ENCODE results near the gene PTTG1IP. TPM values are rescaled to one million over a fixed set of nuclear protein-coding genes. Genes with fewer than 3 reads are reported as not detected.

PTTG1IP gene
- total and polyA plus RNA-seq, 2 of the 4 experiments (the other 2 are of a cell fraction) = 167 to 194 TPM

- in situ Hi-C loops (cut with MboI; ENCODE audit: low sequenced_read_pairs) = no loop called here
- H3K18ac ChIP-seq (ENCODE audit: low read depth, low read length) = no peak overlapping the region
- dilution Hi-C loops (cut with HindIII; ENCODE audit: low sequenced_read_pairs, unreplicated experiment) = no loop called here
- H3K4me3 ChIP-seq (ENCODE audit: insufficient read depth, low read depth, low read length) = no peak overlapping the region
- DNase-seq (no peak), ATAC-seq (ENCODE audit: low read depth) (no peak)
- no peaks in the 10 kb centered on the region for H4K20me1 ChIP-seq (ENCODE audit: insufficient read depth, low read length)
- CTCF ChIA-PET = no interaction called here
- H2AK5ac ChIP-seq (ENCODE audit: low read depth, low read length) = no peak overlapping the region
- H4K91ac ChIP-seq (ENCODE audit: insufficient read depth, low read depth, low read length) = no peak overlapping the region
- no peak overlapping the region for H3K27ac ChIP-seq (ENCODE audit: insufficient read depth, low read length)
- no peaks in the 10 kb centered on the region for H3K79me1 ChIP-seq (ENCODE audit: low read depth in 1 of 2, low read length in 2 of 2)
- H2AFZ ChIP-seq (replicated peaks; ENCODE audit: low read length, poor library complexity) = no peak overlapping the region
- no peak overlapping the region for H3K4ac ChIP-seq (ENCODE audit: low read depth, low read length)
- H3K9me3 ChIP-seq (ENCODE audit: control insufficient read depth, insufficient read depth, low read length) = no peaks in the 10 kb centered on the region
- no peak overlapping the region for H3K23ac ChIP-seq (ENCODE audit: low read depth, low read length)
- H2BK20ac ChIP-seq (ENCODE audit: low read depth, low read length) = no peak overlapping the region
- H2AK9ac ChIP-seq (replicated peaks; ENCODE audit: low read depth, low read length, poor library complexity) = no peak overlapping the region
- H3K56ac ChIP-seq (ENCODE audit: extremely low read depth, insufficient read depth, low read length) = no peak overlapping the region
- no peak overlapping the region for H4K5ac ChIP-seq (ENCODE audit: low read depth, low read length)
- 85% methylated on average over 8 of the region's 27 CpGs; no CpG with 5 or more reads in 1 of the 2 experiments for WGBS, 2 experiments (ENCODE audit: extremely low coverage in 2 of 2, insufficient read length in 1 of 2)
- H3K36me3 ChIP-seq (ENCODE audit: control insufficient read depth, insufficient read depth, low read length) = no peaks in the 10 kb centered on the region
- peaks cover 6% of the 10 kb centered on the region; the same call in 1 of the 2 replicates for H3K4me1 ChIP-seq (ENCODE audit: control insufficient read depth, insufficient read depth, low read length)
- no peak overlapping the region for H2BK120ac ChIP-seq (ENCODE audit: low read depth, low read length)
- no peak overlapping the region for H3K4me2 ChIP-seq (ENCODE audit: low read depth, low read length)
- H4K8ac ChIP-seq (ENCODE audit: low read depth in 2 of 2, low read length in 2 of 2) = no peak overlapping the region
- H3K9me1 ChIP-seq (ENCODE audit: insufficient read depth, low read length) = no peaks in the 10 kb centered on the region
- no peak overlapping the region for H3K9ac ChIP-seq (ENCODE audit: low read depth, low read length)
- H2BK5ac ChIP-seq (ENCODE audit: low read depth, low read length, poor library complexity, severe bottlenecking) = no peak overlapping the region
- POLR2A ChIA-PET (ENCODE audit: unreplicated experiment) = no interaction called here
- intact Hi-C loops (cut with micrococcal nuclease) = no loop called here
- peaks cover 70% of the 10 kb centered on the region for H3K27me3 ChIP-seq (ENCODE audit: control insufficient read depth, insufficient read depth, low read length)
- no peak for TF ChIP-seq MXI1 (IDR thresholded peaks at IDR 0.05; ENCODE audit: borderline replicate concordance, low read depth, low read length)
- H3K14ac ChIP-seq (replicated peaks; ENCODE audit: low read depth, low read length) = no peak overlapping the region
- BruUV-seq (replicated peaks) = no TSS peak
- no peak overlapping the region for H2BK15ac ChIP-seq (ENCODE audit: low read depth, low read length)
Measured at GRCh38 chr21:44910229-44911067, 37.0 kb upstream of the PTTG1IP start.

All from IMR-90 (cell line).